ENCODE results near the gene FHOD3.

GRCh38 chr18:36735130-36735529, 437.6 kb downstream of the FHOD3 start:
- no peak for TF ChIP-seq ZNF10 (CRISPR knock-in tag; IDR thresholded peaks at IDR 0.05; ENCODE audit: borderline replicate concordance, low read depth)
- no peak for TF ChIP-seq CBFB (CRISPR knock-in tag; IDR thresholded peaks at IDR 0.05)

All from HepG2 (cell line).